Ureter (tissue), 1 donor: ENCODE data around the gene SAMD9. TPM values are rescaled to one million over a fixed set of nuclear protein-coding genes. Genes with fewer than 3 reads are reported as not detected.

Experiments
- total RNA-seq: library from RNA; stranded (reverse); gene quantifications from one replicate; pipeline ENCODE4 v1.2.4, GENCODE V29; 2023
- donor health status: DM: yes; HTN: yes; CAD: no.

SAMD9 gene
- total RNA-seq, 1 donor from 2014 or later = 8.1 TPM

Other genes with a start within 250 kb of the SAMD9 start
- 15.9 TPM for gene SAMD9L, start 30.4 kb upstream of the SAMD9 start, total RNA-seq
- not detected for gene HEPACAM2, start 108.5 kb upstream of the SAMD9 start, total RNA-seq
- 42.7 TPM for gene VPS50, start 114.4 kb upstream of the SAMD9 start, total RNA-seq